AG04449 (cell line): ENCODE measurements around the gene PDGFA.

Source experiments
- CTCF ChIA-PET: fragments of 350-600 bp; formaldehyde crosslinking; extraction: SDS; loops from one replicate; lab custom pipeline; 2021; ENCODE audit warnings: antibody characterized with exemption; lab: Yijun Ruan, JAX
- POLR2A ChIA-PET: fragments of 400-600, 350-600 bp; formaldehyde crosslinking; extraction: SDS; loops from one replicate; lab custom pipeline; 2020; ENCODE audit warnings: antibody characterized with exemption, inconsistent platforms; lab: Yijun Ruan, JAX
- DNase-seq: peaks from one replicate; pipeline ENCODE4 v3.0.0-alpha.2; 2010; ENCODE audit warnings: low read depth, low spot score
- H3K4me3 ChIP-seq: 2 replicates; pipeline ENCODE4 v1.5.1; 2011; ENCODE audit warnings: low read depth, mild to moderate bottlenecking, control low read depth, low read length
- CTCF ChIP-seq: IDR thresholded peaks from one replicate; pipeline ENCODE4 v1.5.1; 2011; ENCODE audit warnings: mild to moderate bottlenecking, moderate library complexity, low read length, control low read depth, inconsistent platforms; ENCODE audit not compliant: insufficient read depth; ENCODE audit errors: missing control alignments

Gene PDGFA

GRCh38 chr7:514651-515598 is 4.7 kb downstream of the PDGFA start:
- DNase-seq: no peak
- TF ChIP-seq CTCF: no peak
- ChIA-PET CTCF (interaction anchor here (1.2 to 2.7 kb wide), 4 partner anchors 9 to 271 kb away, joined by 3 to 18 read pairs (median 6); no protein-coding TSS in a partner anchor), POLR2A (no interaction called here)
- H3K4me3 ChIP-seq: no peak overlapping the region

- CTCF ChIA-PET: interaction anchor here (2.0 to 2.7 kb wide), 2 partner anchors 182 to 193 kb away, joined by 6 to 18 read pairs; no protein-coding TSS in a partner anchor
- POLR2A ChIA-PET: no interaction called here
- DNase-seq: no peak
- H3K4me3 ChIP-seq: no peak overlapping the region
- no peak for TF ChIP-seq CTCF
These were observed 5.4 kb downstream of the PDGFA start for GRCh38 chr7:514242-514641.

- ChIA-PET POLR2A (no interaction called here), CTCF (interaction anchor here (2.0 to 2.7 kb wide), 2 partner anchors 181 to 192 kb away, joined by 6 to 18 read pairs; no protein-coding TSS in a partner anchor)
- DNase-seq: no peak
- H3K4me3 ChIP-seq: no peak overlapping the region
- TF ChIP-seq CTCF: no peak
These were observed 6.0 kb downstream of the PDGFA start for GRCh38 chr7:513521-514166.

- TF ChIP-seq CTCF: no peak
- ChIA-PET CTCF (interaction anchor here (1.9 kb wide), 1 partner anchor 11 kb away, joined by 5 read pairs; no protein-coding TSS in a partner anchor), POLR2A (no interaction called here)
- no peak for DNase-seq
- no peak overlapping the region for H3K4me3 ChIP-seq
These were observed 6.9 kb downstream of the PDGFA start for GRCh38 chr7:512541-513311.

- DNase-seq: no peak
- no peak for TF ChIP-seq CTCF
- POLR2A ChIA-PET: no interaction called here
- H3K4me3 ChIP-seq: no peak overlapping the region
- CTCF ChIA-PET: interaction anchor here (1.9 kb wide), 1 partner anchor 10 kb away, joined by 5 read pairs; no protein-coding TSS in a partner anchor
These were observed 7.5 kb downstream of the PDGFA start for GRCh38 chr7:512146-512510.
